ENCODE measurements around the gene MC1R.

MC1R gene

DNA sequence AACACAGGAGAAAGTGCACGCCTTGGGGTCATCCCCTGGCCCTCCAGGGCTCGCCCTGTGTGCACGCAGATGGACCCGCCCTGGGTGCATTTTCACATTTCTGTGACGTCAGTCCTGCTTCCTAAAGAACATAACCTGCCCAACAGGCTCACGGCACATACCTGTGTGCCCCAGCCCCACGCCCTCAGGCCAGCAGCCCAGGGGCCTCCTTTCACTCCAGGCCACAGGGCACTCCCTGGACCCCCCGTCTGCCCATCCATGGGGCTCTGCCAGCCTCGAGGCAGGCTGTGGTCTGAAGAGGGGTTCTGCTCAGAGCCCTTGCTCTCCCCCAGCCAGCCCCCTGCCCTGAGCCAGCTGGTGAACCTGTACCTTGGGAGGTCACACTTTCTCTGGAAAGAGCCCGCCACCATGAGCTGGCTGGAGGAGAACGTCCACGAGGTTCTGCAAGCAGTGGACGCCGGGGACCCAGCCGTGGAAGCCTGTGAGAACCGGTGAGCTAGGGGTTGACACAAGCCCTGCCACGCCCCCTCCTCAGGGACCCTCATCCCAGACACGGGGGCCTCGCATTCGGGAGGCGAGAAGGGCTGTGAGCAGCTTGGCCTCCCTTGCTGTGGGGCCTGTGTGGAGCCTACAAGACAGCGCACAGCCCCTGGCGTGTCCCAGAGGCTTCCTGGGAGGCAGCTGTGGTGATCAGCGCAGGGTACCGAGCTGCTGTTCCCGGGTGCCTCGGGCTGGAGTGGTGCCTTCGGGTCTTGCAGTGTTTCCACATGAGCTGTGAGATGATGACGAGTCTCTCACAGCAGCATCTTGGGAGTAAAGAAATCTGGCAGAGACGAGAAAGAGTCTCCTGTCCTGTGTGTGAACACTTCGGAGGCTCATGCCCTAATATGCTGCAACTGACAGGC is 13.8 kb upstream of the MC1R start:
- H3K27ac Mint-ChIP-seq, result peak overlapping the region; percentile 25
- no peaks in the 10 kb centered on the region for H3K9me3 Mint-ChIP-seq
- H3K4me1 Mint-ChIP-seq, result peaks cover 0 to 13% of the 10 kb centered on the region in 2 donors
- no peak overlapping the region for H3K4me3 Mint-ChIP-seq
- no peaks in the 10 kb centered on the region for H3K27me3 Mint-ChIP-seq
- H3K36me3 Mint-ChIP-seq, result peaks cover 41 to 52% of the 10 kb centered on the region in 2 donors
- DNase-seq (no peak), ATAC-seq (replicated peaks) (no peak)

DNA sequence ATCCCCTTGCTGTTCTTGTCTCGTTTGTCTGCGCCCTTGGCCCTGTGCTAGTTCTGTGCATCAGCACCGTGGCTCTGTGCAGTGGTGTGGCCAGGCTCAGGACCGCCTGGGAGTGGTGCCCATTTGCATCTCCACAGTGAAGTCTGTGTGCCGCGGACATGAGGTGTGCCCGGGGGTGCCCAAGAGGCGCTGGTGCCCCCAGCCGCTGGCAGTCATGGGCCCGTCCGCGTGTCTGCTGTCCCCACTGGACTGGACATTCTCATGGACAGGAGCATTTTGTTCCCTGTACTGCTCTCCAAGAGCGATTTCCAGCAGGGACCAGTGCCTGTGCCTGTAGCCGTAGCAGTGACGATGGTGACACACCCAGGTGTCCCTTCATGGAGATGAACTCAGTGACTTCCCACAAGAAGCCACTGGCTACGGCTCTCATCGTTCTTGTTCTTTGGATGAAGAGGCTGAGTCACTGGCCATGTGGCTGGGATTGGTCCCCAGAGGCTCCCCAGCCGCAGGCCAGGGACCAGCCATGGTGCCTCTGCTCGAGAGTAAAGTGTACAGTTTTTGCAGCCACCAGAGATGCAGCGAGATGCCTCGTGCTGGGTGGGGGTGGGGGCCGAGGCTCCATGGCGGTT is 13.0 kb upstream of the MC1R start:
- no peak for ATAC-seq (replicated peaks)
- peaks cover 3 to 20% of the 10 kb centered on the region in 2 donors for H3K4me1 Mint-ChIP-seq
- peaks cover 39 to 53% of the 10 kb centered on the region in 2 donors for H3K36me3 Mint-ChIP-seq
- H3K4me3 Mint-ChIP-seq, result no peak overlapping the region
- H3K27ac Mint-ChIP-seq, result peak overlapping the region; percentile 25
- no peaks in the 10 kb centered on the region for H3K27me3 Mint-ChIP-seq
- DNase-seq, result no peak
- H3K9me3 Mint-ChIP-seq, result no peaks in the 10 kb centered on the region

DNA sequence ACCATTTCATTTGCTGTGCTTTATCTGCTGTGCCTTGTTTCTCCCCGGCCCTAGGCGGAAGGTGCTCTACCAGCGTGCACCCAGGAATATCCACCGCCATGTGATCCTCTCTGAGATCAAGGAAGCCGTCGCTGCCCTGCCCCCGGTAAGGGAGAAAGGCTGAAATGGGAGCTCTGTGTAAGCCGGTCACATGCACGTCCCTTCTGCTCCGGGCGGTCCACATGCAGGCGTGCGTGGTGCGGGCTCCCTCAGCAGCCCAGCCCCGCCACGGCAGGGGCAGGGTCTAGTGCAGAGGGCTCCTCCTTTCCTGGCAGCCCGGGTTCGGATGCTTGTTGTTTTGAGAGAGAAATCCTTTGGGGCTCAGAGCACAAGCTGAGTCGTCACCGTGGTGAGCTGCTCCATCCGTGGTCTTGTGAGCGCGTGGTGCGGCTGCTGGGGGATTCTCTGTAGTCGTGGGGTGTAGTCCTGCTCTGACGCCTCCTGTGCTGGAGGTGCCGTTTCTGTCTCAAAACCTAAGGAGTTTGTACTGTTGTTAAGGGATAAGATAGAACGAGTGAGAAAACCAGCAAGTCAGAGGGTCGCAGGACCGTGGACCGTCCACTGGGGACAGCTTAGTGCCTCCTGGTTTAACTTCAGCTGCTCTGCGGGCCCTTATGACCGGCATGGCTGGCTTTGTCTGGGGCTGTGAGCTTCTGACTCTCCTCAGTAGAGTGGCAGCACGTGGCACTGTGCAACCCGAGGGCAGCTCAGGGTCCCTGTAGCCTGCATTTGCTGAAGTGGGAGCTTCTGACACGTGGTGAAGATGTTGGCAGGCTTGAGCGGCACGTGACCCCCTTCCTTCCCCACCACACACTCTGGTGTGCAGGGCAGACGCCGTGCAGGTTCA is 12.3 kb upstream of the MC1R start:
- Mint-ChIP-seq H3K27ac (no peak overlapping the region), H3K4me1 (peaks cover 3 to 21% of the 10 kb centered on the region in 2 donors), H3K27me3 (no peaks in the 10 kb centered on the region), H3K36me3 (peaks cover 38 to 53% of the 10 kb centered on the region in 2 donors), H3K4me3 (no peak overlapping the region), H3K9me3 (no peaks in the 10 kb centered on the region)
- ATAC-seq (replicated peaks), result peak in 1 of 2 donors; percentile 18
- DNase-seq, result no peak

DNA sequence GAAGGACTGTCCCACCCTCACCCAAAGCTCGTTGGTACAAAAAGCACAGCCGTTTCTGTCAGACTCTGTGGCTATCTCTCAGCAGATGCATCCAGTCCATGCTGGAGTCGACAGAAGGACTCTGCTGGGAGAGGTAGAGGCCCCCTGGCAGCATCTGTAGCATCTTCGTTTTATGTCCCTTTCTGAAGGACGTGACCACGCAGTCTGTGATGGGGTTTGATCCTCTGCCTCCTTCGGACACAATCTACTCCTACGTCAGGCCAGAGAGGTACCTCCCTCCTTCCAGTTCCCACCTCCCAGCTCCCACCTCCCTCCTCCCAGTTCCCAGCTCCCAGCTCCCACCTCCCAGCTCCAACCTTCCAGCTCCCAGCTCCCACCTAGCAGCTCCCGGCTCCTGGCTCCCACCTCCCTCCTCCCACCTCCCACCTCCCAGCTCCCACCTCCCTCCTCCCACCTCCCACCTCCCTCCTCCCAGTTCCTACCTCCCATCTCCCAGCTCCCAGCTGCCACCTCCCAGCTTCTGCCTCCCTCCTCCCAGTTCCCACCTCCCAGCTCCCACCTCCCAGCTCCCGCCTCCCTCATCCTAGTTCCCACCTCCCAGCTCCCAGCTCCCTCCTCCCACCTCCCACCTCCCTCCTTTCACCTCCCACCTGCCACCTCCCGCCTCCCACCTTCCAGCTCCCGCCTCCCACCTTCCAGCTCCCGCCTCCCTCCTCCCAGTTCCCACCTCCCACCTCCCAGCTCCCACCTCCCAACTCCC is 11.4 kb upstream of the MC1R start:
- no peak for DNase-seq
- Mint-ChIP-seq H3K27me3 (no peaks in the 10 kb centered on the region), H3K36me3 (peaks cover 42 to 62% of the 10 kb centered on the region in 2 donors), H3K4me1 (peaks cover 3 to 21% of the 10 kb centered on the region in 2 donors), H3K9me3 (no peaks in the 10 kb centered on the region), H3K4me3 (no peak overlapping the region), H3K27ac (no peak overlapping the region)
- peak in 1 of 2 donors; percentile 9 for ATAC-seq (replicated peaks)

DNA sequence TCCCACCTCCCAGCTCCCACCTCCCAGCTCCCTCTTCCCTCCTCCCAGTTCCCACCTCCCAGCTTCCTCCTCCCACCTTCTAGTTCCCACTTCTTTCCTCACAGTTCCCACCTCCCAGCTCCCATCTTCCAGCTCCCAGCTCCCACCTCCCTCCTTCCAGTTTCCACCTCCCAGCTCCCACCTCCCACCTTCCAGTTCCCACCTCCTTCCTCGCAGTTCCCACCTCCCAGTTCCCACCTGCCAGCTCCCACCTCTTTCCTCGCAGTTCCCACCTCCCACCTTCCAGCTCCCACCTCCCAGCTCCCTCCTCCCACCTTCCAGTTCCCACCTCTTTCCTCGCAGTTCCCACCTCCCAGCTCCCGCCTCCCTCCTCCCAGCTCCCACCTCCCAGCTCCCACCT is 10.4 kb upstream of the MC1R start:
- H3K4me3 Mint-ChIP-seq, result no peak overlapping the region
- no peak overlapping the region for H3K27ac Mint-ChIP-seq
- H3K9me3 Mint-ChIP-seq, result no peaks in the 10 kb centered on the region
- H3K27me3 Mint-ChIP-seq, result no peaks in the 10 kb centered on the region
- H3K4me1 Mint-ChIP-seq, result peaks cover 3 to 21% of the 10 kb centered on the region in 2 donors
- peaks cover 42 to 68% of the 10 kb centered on the region in 2 donors for H3K36me3 Mint-ChIP-seq
- no peak for ATAC-seq (replicated peaks)
- no peak for DNase-seq

DNA sequence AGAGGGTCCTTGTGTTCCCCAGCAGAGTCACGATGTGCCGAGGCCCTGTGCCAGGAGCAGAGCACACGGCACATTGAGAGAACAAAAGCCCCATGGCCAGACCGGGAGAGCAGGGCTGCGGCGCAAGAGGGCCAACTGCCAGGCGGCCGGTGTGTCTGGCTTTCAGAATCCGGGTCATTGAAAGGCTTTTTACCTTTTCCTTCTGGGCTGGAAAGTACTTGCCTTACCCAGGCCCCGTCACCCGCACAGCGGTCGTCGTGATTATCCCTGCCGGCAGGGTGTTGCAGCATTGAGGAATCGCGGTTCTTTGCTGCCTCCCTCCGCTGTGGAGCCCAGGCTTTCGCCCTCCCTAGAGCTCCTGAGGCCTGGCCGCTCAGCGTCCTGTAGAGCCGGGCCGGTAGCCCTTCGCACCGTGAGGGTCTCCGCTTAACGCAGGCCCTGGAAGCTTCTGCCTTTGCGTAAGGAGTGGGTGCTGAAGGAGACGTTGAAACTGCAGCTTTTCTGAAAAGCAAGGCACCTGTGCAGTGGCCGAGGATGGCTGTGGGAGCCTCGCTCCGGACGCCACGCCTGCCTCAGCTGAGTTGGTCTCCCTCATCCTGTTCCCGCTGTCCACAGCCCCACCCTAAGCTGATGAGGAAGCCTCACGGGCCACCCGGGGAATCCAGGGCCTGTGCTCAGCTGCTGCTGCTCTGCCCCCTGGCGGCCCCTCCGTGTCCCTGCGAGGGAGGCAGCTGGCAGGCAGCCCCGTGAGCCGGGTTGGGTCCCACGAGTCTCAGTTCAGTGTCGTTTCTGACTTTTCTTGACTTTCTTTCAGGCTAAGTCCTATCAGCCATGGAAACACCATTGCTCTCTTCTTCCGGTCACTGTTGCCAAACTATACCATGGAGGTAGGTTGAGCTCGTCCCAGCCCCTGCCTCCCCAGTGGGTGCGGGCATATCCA is 8.6 kb upstream of the MC1R start:
- peak; percentile 47 for DNase-seq
- H3K27ac Mint-ChIP-seq, result peak overlapping the region; percentile 62
- H3K9me3 Mint-ChIP-seq, result no peaks in the 10 kb centered on the region
- peaks cover 46 to 71% of the 10 kb centered on the region in 2 donors for H3K36me3 Mint-ChIP-seq
- H3K27me3 Mint-ChIP-seq, result no peaks in the 10 kb centered on the region
- ATAC-seq (replicated peaks), result peak; percentile 85 to 89
- H3K4me3 Mint-ChIP-seq, result no peak overlapping the region
- H3K4me1 Mint-ChIP-seq, result peaks cover 8 to 21% of the 10 kb centered on the region in 2 donors

DNA sequence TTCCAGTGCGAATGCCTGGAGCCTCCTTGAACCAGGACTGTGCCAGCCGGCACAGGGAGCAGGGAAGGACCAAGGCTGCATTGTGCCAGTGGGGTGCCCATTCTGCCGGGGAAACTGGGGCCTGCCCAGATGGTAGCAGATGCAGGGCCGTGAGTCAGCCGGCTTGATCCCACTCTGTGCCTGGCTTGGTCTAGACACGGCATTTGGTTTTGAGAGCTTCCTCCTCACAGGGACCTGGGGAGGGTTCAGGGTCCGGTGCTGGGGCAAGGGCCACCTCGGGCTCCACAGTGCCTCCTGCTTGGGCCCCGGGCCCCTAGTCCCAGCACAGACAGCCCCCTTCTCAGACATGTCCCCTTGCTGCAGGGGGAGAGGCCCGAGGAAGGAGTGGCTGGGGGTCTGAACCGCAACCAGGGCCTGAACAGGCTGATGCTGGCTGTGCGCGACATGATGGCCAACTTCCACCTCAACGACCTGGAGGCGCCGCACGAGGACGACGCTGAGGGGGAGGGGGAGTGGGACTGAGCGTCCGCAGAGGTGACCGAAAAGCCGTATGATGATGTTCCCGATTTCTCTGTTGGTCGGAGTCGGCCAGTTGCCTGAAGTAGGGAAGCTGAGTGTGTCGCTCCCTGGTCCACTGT is 7.8 kb upstream of the MC1R start:
- H3K9me3 Mint-ChIP-seq, result no peaks in the 10 kb centered on the region
- H3K27me3 Mint-ChIP-seq, result no peaks in the 10 kb centered on the region
- H3K27ac Mint-ChIP-seq, result no peak overlapping the region
- H3K36me3 Mint-ChIP-seq, result peaks cover 41 to 69% of the 10 kb centered on the region in 2 donors
- ATAC-seq (replicated peaks) (no peak), DNase-seq (no peak)
- no peak overlapping the region for H3K4me3 Mint-ChIP-seq
- H3K4me1 Mint-ChIP-seq, result peaks cover 8 to 21% of the 10 kb centered on the region in 2 donors

DNA sequence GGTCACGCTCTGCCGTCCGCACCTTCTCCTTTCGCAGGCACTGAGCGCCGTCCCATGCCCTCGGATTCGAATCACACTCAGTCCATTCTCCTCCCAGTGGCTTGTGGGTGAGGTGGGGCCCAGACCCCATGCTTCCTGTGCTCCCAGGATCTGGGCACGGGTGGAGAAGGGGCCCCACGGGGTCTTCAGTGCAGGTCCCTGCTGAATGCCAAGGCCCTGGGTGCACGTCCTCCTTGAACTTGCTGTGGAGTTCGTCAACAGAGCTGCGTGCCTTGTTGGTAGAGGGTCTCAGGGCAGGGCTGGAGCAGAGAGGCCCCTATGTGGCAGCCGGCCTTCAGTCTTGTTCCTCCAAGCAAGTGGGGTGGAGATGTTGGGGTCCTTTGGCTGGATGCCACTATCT is 7.3 kb upstream of the MC1R start:
- Mint-ChIP-seq H3K27ac (peak overlapping the region; percentile 33), H3K9me3 (no peaks in the 10 kb centered on the region), H3K27me3 (no peaks in the 10 kb centered on the region), H3K4me1 (peaks cover 8 to 26% of the 10 kb centered on the region in 2 donors), H3K36me3 (peaks cover 37 to 64% of the 10 kb centered on the region in 2 donors), H3K4me3 (peak overlapping the region in 1 of 2 donors; percentile 45)
- DNase-seq (no peak), ATAC-seq (replicated peaks) (no peak)

DNA sequence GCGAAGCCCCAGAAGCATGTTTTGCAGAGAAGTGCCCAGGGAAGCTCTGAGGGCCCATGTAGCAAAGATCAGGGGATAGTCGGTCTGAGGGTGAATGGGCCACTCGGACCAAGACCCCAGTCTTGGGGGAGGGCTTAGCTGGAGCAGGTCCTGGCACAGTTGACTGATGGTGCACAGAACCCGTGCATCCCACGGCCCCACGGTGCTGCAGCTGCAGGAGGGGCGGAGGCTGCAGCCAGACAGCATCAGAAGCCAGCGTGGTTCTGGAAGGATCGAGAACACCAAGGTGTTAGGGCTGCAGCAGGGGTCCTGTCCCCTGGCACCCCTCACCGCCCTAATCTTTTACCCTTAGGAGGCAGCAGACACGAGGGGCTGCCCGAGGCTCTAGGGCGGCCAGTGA is 6.5 kb upstream of the MC1R start:
- H3K27me3 Mint-ChIP-seq, result no peaks in the 10 kb centered on the region
- no peak overlapping the region for H3K4me3 Mint-ChIP-seq
- DNase-seq (no peak), ATAC-seq (replicated peaks) (no peak)
- H3K27ac Mint-ChIP-seq, result no peak overlapping the region
- H3K36me3 Mint-ChIP-seq, result peaks cover 30 to 56% of the 10 kb centered on the region in 2 donors
- H3K9me3 Mint-ChIP-seq, result no peaks in the 10 kb centered on the region
- H3K4me1 Mint-ChIP-seq, result peaks cover 8 to 26% of the 10 kb centered on the region in 2 donors

DNA sequence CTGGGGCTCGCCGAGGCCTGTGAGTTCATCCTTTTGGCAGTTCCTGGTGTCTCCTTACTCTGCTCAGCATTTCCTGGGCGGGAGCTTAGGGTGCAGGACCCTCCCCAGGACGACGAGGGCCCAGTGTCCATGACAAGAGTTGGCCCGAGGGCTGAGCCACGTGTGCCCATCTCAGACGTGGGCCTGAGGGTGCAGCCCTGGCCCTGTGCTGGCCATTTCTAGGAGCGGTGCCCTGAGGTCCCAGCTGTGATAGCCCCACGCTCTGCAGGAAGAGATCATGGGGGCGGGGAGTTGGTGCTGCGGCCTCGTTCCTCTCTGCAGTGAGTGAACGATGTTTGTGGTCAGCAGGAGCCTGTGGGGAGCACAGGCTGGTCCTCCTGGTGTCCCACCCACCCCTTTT is 6.0 kb upstream of the MC1R start:
- H3K27ac Mint-ChIP-seq, result no peak overlapping the region
- peaks cover 30 to 56% of the 10 kb centered on the region in 2 donors for H3K36me3 Mint-ChIP-seq
- peaks cover 0 to under 1% of the 10 kb centered on the region in 2 donors for H3K27me3 Mint-ChIP-seq
- no peak overlapping the region for H3K4me3 Mint-ChIP-seq
- H3K9me3 Mint-ChIP-seq, result no peaks in the 10 kb centered on the region
- DNase-seq (no peak), ATAC-seq (replicated peaks) (no peak)
- peaks cover 9 to 27% of the 10 kb centered on the region in 2 donors for H3K4me1 Mint-ChIP-seq

DNA sequence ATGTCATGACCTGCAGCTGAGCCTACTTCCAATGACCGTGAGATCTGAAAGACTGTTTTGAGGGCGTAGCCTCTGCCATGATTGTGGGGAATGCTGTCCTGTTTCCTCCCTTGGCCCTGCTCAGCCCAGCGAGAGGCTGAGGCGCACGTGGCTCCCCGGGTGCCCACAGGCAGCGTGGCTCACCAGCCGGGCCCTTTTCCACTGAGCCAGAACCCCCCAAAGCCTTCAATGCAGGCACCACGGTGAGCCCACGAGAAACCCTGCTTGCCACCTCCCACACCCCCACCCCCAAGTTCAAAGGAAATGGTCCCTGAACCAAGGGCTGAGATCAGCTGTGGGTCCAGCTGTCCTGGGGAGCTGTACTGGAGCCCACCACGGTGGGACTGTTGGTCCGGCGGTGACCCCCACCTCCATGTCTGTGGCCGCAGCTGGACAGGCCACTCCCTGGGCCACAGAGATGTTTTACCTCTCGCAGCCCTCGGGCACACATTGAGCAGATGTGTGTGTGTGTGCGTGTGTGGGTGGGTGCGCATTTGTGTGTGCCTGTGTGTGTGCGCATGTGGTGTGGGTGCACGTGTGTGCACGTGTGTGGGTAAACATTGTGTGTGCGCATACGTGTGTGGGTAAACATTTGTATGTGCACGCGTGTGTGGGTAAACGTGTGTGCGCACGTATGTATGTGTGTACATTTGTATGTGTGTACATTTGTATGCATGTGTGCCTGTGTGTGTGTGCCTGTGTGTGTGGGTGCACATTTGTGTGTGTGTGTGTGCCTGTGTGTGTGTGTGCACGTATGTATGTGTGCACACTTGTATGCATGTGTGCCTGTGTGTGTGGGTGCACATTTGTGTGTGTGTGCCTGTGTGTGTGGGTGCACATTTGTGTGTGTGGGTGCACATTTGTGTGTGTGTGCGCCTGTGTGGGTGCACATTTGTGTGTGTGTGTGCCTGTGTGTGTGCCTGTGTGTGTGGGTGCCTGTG is 5.0 kb upstream of the MC1R start:
- ATAC-seq (replicated peaks), result no peak
- DNase-seq, result no peak
- Mint-ChIP-seq H3K27ac (peak overlapping the region; percentile 80), H3K4me3 (no peak overlapping the region), H3K36me3 (peaks cover 25 to 53% of the 10 kb centered on the region in 2 donors), H3K4me1 (peaks cover 15 to 36% of the 10 kb centered on the region in 2 donors), H3K27me3 (peaks cover 3 to 5% of the 10 kb centered on the region in 2 donors), H3K9me3 (no peaks in the 10 kb centered on the region)
